GM21515 (cell line): ENCODE results near the gene TEKT2.
A peak's percentile ranks its signal among the peaks of the same experiment; 100 is the strongest.

Source experiments
- ATAC-seq: cut with Tn5 transposase; IDR thresholded peaks from one replicate; pipeline ENCODE4 v1.9.1; 2021; ENCODE audit not compliant: unreplicated experiment

Gene TEKT2

DNA sequence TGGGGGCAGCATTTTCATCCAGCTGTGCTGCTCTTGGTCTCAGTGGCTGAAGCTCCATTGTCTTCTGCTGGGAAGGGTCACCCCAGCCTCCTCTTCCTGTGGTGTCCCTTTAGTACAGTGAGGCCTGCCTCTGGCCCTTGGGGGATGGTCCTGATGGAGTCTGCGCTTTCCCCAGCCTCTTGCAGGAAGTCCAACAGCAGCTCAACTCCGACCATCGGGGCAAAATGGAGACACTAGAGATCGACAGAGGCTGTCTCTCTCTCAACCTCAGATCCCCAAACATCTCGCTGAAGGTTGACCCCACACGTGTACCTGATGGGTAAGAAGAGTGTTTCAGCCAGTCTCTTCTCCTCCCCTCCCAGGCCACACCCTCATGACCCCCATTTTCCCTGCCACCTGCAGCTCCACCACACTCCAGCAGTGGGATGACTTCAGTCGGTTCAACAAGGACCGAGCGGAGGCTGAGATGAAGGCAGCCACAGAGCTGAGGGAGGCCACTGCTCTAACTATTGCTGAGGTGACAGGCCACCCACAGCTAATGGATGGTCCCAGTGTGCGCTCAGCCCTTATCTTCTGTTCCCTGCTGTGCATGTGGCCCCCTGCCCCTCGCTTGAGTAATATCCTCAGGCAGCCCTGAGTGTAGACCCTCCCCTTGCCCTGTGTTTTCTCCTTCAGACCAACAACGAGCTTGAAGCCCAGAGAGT is 2.8 kb downstream of the TEKT2 start:
- no peak for ATAC-seq

DNA sequence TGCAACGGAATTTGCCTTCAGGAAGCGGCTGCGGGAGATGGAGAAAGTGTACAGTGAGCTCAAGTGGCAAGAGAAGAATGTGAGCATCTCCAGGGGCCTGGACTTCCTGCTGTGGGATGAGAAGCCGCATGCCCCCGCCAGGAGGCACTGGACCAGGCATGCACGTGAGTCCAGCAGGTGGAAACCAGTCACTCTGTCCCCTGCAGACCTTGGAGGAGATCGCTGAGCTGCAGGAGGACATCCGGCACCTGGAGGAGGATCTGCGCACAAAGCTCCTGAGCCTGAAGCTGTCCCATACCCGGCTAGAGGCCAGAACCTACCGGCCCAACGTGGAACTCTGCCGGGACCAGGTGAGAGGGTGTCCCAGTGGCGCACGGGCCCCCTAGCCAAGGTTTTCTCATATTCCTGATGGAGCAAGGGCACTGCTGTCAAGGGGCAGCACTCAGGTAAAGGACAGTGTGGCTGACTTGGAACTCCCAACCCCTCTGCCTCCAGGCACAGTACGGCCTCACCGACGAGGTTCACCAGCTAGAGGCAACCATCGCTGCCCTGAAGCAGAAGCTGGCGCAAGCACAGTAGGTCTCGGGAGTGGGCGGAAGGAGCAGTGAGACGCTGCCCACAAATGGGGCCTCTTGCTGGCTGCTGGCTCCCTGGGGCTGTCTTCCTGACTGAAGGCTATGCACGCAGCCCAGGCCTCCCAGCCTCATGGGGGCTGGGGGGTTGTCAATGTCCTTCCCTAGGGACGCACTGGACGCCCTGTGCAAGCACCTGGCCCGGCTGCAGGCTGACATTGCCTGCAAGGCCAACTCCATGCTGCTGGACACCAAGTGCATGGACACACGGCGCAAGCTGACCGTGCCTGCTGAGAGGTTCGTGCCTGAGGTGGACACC is 3.6 kb downstream of the TEKT2 start:
- no peak for ATAC-seq

DNA sequence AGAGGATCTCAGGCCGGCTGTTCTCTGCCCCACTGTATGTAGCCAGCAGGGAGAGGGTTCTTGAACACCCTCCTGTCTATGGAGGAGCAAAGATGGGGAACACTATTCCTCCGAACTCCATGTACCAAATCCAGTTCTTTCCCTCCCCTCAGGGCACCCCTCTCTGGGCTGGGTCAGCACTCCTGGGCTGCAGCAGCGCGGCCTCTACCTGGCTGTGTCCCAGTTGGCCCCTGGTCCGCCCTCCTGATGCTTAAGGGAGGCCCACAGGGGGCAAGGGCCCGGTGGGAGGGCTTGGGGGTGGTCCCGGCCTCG is 4.3 kb downstream of the TEKT2 start:
- peak; percentile 1 for ATAC-seq

DNA sequence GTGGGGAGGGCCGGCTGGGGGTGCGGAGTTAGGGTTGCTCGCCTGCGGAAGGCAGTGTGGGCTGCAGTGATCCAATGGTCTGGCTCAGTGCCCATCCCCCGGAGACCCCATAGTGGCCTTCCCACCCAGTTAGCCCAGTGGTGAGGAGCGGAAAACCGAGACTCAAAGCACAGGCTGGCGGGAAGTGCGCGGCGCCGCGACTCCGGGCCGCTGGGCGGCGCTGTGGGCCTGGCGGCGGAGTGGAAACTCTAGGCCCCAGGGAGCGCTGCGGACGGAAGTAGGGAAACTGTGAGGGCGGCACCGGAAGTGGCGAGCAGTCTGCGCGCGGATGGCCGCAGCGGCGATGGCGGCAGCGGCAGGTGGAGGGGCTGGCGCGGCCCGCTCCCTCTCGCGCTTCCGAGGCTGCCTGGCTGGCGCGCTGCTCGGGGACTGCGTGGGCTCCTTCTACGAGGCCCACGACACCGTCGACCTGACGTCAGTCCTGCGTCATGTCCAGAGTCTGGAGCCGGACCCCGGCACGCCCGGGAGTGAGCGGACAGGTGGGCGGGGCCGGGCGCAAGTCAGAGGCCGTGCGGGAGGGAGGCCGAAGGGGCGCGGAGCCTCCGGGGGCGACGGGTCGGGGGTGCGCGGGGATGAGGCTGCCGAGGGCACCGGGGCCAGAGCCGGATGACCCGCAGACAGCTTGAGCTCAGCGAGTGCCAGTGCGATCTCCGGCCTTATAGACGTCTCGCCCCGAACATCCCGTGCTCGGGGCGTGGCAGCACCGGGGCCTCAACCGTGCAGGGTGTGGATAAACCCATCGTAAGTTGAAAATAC is 4.9 kb downstream of the TEKT2 start, which contains the start of gene ADPRS:
TSS of gene ADPRS (plus strand) at position 316 of the 816 bp plus-strand sequence. CDS start at position 329, 13 bp downstream.
- ATAC-seq = peak; percentile 65

DNA sequence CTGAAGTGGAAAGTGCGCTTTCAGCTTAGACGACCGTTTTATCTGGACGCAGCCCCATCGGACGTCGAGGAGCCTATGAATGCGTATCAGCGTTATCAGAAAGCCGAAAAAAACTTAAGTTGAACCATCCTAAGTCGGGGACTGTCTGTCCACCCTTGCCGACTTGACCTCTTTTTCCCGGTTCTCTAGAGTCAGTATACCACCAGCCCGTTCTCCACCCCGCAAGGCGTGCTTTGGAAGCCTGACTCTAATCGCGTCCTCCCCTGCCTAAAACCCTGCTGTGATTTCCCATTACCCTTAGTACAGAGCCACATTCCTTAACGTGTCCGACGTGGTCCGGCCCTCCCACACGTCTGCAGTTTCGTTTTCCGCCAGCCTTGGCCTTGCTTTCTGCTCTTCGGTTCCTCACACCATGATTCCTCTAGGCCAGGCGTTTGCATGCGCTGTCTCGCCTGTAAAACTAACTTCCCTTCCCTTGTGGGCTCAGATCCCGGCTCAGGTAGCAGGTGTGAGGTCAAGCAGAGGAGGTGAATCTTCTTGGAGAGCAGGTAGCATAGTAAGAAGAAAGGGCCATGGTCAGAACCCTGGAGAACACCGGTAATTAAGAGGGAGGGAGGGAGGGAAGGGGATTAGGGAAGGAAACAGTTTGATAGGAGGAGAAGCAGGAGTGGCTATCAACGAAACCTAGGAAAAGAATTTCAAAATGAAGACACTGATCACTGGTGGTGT is 5.7 kb downstream of the TEKT2 start:
- peak; percentile 11 for ATAC-seq

DNA sequence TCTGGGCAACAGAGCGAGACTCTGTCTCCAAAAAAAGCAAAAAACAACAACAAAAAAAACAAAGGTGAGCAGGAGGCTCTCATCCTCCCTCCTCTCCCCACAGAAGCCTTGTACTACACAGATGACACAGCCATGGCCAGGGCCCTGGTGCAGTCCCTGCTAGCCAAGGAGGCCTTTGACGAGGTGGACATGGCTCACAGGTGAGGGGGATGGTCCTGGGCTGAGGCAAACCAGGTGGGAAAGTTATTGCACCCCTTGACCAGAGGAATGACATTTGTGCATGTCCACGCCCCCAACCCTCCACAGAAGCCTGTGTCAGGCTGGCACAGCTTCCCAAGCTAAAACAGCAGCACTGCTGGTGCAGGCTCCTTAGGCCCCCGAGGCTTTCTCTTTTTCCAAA is 7.2 kb downstream of the TEKT2 start:
- ATAC-seq = no peak

DNA sequence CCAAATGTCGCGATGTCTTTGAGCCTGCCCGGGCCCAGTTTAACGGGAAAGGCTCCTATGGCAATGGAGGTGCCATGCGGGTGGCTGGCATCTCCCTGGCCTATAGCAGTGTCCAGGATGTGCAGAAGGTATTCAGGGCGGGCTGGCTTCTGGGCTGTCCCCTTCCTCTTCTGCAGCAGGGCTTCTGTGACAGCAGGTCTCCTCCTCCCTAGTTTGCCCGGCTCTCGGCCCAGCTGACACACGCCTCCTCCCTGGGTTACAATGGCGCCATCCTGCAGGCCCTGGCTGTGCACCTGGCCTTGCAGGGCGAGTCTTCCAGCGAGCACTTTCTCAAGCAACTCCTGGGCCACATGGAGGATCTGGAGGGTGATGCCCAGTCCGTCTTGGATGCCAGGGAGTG is 7.8 kb downstream of the TEKT2 start:
- ATAC-seq = no peak

DNA sequence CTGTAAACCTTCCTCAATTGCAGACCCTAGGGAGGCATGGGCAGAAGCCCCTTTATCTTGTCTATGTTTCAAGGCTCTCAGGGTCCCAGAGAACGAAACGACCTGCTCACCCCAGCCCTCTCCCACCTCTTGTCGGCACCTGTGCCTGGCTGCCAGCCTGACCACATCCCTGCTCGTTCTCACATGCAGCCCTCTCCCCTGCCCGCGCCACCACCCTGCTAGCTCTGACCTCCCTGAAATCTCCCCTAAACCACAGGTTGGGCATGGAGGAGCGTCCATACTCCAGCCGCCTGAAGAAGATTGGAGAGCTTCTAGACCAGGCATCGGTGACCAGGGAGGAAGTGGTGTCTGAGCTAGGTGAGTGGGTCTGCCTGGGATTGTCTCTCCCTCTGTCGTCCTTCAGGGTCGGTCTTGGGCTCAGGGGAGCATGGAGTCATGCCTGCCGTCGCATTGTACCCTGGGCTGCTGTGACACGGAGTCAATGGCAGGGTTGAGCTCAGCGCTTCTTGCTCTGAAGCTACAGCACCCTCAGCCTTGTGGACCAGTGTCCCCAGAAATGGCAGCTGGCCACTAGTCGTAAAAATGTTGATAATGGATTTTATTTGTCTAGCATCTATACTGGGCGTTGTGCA is 8.4 kb downstream of the TEKT2 start:
- ATAC-seq = no peak

DNA sequence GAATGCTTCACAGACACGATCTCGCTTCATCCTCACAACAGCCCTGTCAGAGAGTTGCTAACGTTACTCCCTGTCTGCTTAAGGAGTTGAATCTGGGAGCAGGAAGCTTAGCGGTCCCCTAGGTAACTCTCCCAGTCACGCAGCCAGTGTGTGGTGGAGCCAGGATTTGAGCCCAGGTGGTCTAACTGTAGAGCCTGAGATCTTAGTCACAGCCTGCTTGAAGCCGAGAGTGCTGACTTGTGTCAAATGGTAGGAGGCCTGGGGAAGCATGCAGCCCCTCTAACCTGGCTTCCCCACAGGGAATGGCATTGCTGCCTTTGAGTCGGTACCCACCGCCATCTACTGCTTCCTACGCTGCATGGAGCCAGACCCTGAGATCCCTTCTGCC is 8.9 kb downstream of the TEKT2 start:
- no peak for ATAC-seq

DNA sequence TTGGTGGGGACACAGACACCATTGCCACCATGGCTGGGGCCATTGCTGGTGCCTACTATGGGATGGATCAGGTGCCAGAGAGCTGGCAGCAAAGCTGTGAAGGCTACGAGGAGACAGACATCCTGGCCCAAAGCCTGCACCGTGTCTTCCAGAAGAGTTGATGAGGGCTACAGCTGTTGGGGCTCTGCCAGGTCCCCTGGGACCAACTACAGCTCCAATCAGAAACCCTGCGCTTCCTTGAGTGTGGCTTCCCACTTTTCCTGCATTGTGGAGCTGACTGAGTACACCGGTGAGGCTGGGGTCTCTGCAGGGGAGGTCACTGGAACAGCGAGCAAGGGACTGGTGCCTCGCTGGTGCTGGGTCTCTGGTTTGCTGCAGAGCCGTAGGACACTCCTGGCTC is 9.3 kb downstream of the TEKT2 start:
- ATAC-seq = no peak

DNA sequence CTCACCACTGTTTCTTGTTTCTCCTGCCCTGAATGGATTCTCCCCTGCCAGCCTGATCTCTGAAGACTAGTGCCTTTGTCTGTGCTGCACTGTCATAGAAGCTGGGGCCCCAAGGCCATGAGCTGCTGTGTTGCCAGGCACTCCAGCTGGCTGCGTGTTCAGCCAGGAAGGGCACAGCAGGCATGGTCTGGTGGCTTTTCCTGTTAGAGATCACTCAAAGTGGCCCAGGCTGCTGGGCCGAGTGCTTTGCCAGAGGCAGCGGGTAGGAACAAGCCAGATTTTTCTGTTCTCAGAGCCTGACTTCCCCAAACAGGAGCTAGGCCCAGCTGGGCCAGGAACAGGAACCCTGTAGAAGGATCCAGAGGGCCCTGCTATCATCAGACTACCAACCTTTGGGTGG is 10.0 kb downstream of the TEKT2 start:
- ATAC-seq = no peak

DNA sequence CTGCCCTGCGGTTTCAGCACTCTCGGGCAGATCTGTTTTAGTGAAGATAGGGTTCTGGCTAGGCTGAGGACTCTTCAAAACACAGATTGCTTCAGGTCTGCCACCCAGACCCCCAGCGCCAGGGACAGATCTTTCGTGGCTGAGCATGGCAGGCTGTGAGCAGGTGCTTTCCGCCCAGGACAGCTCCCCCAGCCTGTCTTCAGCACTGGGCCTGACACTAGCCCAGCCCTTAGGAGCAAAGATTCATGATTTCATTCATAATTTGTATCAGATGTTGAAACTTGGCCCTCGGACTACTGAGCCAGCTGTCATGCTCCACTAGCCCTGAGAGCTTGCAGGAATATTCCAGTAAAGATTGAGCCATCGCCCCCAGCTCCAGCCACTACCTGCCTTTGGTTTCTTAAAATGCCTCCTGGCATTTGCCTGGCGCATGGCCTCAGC is 10.7 kb downstream of the TEKT2 start:
- no peak for ATAC-seq

DNA sequence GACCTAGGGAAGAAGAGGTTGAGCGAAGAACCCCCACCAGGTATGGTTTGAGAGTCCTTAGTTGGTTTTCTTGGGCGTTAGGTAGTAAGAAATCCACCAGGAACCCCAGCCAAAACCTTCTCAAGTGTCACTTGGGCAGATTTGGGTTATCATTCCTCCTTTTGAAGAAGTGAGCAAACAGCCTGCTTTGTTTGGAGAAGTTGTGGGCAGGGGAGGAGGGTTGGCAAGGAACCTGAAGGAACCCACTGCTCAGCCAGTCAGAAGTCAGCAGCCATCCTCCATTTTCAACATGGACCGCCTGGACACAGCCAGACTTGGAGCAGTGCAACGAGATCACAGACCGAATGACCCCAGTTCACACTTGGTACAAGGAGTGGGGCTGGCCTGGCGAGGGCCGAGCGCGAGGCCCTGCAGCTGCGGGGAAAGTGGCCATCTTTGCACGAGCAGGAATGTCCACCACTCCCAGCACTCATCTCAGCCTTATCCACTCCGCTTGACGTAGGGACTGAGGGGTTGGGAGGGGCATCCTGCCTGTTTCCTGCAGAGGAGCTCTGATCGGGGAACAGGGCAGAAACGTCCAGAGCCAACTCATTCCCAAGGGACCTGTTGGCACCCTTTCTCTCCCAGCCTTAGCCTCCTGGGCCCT is 12.0 kb downstream of the TEKT2 start:
- no peak for ATAC-seq

DNA sequence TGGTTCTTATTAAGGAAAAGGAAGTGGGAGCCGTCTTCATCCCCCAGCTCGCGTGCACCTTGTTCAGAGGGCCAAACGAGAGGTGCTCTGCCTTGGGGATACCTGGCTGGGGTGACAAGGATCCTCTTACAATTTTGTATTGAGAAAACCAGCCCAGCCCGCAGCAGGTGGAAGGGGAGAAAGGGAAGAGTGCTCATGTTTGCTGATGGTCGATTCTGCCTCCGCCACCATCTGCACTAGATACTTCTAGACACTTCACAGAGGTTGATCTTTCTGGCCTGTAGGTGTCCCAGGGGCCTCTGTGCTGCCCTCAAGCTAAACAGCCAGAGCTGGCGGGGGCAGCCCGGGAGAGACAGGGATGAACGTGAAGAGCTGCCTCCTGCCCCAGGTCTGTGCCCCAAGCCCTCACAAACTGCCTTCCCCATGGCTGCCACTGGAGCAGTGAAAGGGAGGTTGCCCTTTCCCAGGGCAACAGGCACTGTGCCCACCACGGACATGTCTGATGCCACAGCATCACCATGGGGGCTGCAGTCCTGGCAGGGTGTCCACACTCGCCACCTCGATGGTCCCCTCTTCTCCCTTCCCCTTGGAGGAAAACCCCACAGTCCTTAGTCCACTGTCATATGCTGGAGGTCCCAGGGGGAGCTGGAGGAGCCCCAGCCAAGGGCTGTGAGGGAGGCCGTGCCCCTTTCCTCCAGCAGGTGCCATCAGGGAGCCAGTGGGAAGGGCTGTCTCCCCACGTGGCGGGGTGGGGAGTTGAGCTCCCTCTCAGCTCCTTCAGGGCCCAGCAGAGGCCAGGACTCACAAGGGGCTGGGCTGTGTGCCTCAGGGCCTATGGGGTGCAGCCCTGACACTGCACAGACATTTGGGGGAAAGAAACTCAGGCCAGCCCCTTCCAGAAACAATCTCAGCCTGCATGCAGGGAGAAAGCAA is 12.9 kb downstream of the TEKT2 start:
- no peak for ATAC-seq

DNA sequence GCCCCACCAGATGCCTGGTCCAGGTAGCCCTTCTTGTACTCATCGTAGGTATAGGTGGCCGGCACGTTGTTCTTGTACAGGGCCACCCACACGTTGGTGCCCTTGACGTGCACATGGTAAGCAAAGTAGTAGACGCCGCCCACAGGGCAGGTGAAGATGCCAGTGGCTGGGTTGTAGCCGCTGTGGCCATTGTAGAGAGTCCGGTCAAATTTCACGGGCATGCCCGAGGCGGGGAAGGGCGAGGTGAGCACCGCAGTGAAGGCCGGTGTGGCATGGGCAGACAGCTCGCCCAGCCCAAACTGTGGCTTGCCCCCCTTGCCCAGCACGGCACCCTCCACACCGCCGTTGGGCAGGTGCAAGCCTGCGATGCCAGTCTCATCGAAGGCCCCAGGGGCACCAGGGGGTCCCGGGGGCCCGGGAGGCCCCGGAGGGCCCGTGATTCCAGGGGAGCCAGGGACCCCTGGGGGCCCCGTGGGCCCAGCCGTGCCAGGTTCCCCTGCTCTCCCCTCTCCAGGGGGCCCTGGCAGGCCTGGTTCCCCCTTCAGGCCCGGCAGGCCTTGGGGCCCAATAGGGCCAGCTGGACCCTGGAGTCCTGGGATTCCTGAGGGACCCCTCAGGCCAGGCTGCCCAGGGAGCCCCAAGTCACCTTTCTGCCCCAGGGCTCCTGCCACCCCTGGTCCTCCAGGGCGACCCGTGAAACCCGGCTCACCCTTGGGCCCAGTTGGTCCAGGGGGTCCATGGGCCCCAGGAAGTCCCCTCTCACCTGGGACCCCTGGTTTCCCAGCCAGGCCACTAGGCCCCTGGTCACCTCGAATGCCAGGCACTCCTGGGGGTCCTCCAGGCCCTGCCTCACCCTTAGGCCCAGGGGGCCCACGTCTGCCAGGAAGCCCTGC is 14.0 kb downstream of the TEKT2 start:
- no peak for ATAC-seq

DNA sequence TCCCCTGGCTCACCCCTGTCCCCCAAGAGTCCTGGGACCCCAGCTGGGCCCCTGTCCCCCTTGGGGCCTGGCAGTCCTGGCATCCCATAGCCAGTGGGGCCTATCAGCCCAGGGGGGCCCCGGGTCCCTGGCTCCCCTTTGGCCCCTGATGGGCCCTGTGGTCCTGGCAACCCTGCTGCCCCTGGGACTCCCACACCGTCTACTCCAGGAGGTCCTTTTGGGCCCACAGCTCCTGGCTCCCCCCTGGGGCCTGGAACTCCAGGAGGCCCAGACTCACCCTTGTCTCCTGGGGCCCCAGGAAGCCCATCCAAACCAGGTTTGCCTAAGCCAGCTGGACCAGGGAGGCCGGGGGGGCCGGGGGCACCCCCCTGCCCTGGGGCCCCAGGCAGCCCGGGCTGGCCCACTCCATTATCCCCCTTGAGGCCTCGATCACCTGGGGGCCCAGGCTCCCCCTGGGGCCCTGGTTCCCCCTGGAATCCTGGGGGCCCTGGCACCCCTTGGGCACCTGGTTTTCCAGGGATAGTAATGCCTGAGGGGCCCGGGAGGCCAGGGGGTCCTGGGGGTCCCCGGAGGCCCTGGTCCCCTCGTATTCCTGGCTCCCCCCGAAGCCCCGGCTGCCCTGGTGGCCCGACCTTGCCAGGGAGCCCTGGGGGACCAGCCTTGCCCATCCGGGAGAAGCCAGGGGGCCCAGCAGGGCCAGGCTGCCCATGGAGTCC is 14.9 kb downstream of the TEKT2 start:
- no peak for ATAC-seq

DNA sequence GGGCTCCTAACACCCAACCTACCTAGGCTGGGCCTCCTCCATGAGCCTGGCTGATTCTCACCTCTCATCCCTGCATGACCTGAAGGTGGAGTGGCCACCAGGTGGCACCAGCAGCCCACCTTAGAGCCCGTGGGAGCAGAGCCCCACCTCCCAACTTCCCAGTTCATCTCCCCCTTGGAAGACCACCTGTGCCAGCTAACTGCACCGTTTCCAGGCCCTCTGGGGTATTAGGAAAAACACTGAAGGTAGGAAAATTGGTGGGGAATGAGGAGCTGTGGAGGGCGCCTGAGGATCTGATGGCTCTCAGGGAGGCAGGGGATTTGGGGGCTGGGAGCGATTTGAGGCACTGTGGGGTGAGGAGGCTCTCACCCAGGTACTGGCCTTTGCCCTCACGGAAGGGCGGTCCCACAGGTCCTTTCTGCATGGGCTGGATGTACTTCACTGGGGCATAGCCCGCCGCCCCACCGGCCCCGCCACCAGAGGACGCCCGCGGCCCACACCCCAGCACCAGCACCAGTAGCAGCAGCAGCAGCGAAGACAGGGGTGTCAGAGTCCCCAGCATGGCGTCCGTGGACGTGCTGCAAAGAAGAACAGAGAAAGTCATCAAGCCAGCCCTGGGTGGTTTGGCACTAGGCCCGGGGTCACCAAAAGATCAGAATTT is 15.9 kb downstream of the TEKT2 start:
- no peak for ATAC-seq
